GM21717 (cell line): ENCODE measurements around the gene H2BK1.

ENCODE experiments used
- ATAC-seq: cut with Tn5 transposase; IDR thresholded peaks from one replicate; pipeline ENCODE4 v1.9.1; 2021; ENCODE audit warnings: mild to moderate bottlenecking, moderate library complexity; ENCODE audit not compliant: unreplicated experiment

H2BK1 gene

GRCh38 chr7:151205730-151206129, 4.6 kb downstream of the H2BK1 start:
- ATAC-seq, result no peak

DNA sequence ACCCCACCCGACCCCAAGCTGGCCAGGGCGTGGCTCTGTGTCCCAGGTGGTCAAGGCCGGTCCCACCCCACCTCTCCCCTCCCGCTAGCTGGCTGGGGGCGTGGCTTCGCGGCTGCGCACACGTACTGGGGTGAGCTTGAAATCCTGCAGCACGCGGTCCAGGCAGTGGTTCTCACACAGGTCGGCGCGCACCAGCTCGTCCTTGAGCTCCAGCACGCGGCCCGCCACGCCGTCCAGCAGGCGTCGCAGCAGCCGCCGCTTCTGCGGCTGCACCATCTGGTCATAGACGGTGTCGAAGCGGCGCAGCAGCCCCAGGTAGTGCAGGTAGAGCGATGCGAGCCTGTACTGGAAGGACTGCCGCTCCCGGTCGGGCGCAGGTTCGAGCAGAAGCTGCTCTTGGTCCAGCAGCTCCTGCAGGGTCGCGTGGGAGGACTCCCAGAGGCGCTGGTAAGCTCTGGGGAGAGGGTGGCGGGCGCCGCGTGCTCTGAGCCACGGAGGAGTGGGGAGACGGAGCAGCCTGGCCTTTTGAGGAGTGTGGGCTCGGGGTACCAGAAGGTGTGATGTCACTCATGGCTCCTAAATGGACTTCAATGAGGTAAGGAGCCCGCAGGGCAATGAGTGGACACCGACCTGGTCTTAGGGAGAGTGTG, 5.8 kb downstream of the H2BK1 start:
- no peak for ATAC-seq

GRCh38 chr7:151202836-151203235, 7.5 kb downstream of the H2BK1 start:
- no peak for ATAC-seq

GRCh38 chr7:151201751-151202150, 8.5 kb downstream of the H2BK1 start:
- ATAC-seq, result no peak

GRCh38 chr7:151201344-151201743, 8.9 kb downstream of the H2BK1 start:
- no peak for ATAC-seq

- ATAC-seq, result no peak
Observed at GRCh38 chr7:151198945-151199848, 11.1 kb downstream of the H2BK1 start.

DNA sequence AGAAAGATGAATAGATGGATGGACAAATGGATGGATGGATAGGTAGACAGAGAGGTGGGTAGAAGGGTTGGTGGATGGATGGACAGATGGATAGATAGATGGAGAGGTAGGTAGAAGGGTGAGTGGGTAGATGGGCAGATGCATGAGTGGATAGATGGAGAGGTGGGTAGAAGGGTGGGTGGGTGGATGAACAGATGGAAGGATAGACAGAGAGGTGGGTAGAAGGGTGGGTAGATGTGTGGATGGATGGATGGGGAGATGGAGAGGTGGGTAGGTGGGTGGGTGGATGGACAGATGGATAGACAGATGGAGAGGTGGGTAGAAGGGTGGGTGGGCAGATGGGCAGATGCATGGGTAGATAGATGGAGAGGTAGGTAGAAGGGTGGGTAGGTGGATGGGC, 12.4 kb downstream of the H2BK1 start:
- no peak for ATAC-seq

GRCh38 chr7:151195616-151196450, 14.5 kb downstream of the H2BK1 start:
- ATAC-seq, result no peak

- no peak for ATAC-seq
Observed at GRCh38 chr7:151194188-151194587, 16.1 kb downstream of the H2BK1 start.

DNA sequence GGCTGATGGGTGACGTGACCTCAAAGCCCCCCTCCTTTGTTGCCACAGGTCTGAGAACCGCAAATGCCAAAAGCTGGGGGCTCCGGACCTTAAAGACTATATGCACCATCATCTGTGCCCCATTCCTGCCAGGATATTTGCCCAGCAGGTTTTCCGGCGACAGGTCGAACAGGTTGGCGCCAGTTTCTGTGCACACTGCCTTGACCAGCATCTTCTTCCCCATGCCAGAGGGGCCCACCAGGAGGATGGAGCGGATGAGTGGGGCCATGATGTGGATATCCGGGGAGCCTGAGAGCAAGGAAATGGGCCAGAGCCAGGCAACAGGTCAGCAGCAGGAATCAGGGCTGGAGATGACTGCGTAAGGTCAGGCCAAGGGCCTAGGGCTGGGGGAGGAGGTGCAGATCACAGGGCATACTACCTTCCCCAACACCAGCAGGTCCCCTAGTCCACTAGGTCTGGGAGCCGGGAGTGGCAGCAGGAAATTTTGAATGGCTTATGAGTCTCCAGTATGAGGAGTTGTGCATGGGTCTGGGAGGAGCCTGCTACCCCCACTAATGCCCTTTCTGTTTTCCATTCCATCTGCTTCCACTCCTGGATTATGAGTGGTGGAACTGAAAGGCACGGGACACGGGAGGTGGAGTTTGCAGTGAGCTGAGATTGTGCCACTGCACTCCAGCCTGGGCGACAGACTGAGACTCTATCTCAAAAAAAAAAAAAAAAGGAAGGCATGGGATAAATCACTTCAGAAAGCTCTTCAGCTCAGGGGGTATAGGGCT, 16.9 kb downstream of the H2BK1 start:
- no peak for ATAC-seq

- ATAC-seq, result no peak
Observed at GRCh38 chr7:151192002-151192539, 18.2 kb downstream of the H2BK1 start.

GRCh38 chr7:151191544-151191943, 18.7 kb downstream of the H2BK1 start:
- no peak for ATAC-seq

- no peak for ATAC-seq
Observed at GRCh38 chr7:151189038-151189437, 21.2 kb downstream of the H2BK1 start.

DNA sequence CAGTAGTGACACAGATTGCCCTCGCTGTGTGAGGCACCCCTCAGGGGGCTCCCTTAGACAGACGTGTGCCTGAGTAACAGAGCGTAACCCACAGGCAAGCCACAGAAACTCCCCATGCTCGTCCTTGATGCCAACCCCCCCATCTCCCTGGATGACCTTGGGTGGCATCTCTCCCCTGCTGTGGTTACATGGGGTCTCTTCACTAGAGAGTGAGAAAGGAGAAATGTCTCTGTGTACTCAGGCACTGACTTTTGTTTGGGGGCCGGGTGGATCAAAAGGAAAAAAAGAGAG, 22.1 kb downstream of the H2BK1 start:
- no peak for ATAC-seq

DNA sequence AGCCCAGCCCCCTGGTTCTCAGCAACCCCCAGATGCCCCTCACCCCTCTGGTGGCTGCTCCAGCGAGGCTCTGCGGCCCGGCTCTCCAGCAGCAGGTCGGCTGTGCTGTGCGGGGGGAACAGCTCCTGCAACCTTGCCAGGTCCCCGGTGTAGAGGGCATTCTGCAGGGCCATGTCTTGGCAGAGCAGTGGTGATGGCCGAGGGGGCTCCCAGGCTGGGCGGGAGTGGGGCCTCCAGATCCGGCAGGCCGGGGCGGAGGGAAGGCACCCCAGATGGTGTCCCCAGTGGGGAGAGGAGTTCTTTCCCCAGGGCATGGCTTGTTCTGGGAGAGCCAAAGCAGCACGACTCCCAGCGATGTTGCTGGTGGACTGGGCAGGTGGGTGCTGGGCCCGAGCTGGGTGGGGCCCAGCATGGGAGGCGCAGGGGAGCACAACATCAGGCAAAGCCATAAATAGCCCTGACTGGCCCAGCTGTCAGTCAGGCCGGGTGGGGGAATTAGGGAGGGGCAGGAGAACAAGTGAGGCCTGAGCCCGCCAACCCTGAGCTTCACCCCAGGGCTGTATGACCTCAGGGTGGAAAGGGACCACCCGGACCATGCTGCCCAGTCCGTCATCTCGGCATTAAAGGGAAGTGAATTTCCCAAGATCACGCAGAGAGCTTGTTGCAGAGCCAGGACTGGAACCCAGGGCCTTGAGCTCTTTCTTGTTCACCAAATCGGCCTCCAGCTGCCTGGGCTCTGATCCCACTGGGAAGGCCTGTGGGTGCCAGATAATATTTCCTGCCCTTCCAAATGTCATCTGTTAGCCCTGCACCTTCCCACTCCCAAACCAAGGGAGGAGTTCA, 22.7 kb downstream of the H2BK1 start:
- no peak for ATAC-seq

GRCh38 chr7:151186640-151187408, 23.5 kb downstream of the H2BK1 start, which contains the start of gene ASB10:
Gene ASB10 (minus strand): TSS chr7:151187250. CDS start chr7:151187130, 120 bp downstream.
- no peak for ATAC-seq

- ATAC-seq, result no peak
Observed at GRCh38 chr7:151185762-151186639, 24.3 kb downstream of the H2BK1 start.

GRCh38 chr7:151181011-151181431, 29.3 kb downstream of the H2BK1 start:
- ATAC-seq, result no peak
